Gastrocnemius medialis (tissue), 4 donors: ENCODE results near the gene GDI1.
A peak's percentile ranks its signal among the peaks of the same experiment; 100 is the strongest.

Experiments used
- POLR2A ChIP-seq, 2 donors: fragments of 450-650 bp; IDR thresholded peaks; one replicate each; pipeline ENCODE4 v1.6.1; 2017; ENCODE audit warnings: antibody characterized with exemption in 2 of 2, mild to moderate bottlenecking in 2 of 2, moderate library complexity in 2 of 2
- TF ChIP-seq, protein P1 (sequence below), 5 experiments: fragments of 450-650 bp in 3 of 5; fragments of 200-600 bp in 2 of 5; sonication (generic) in 2 of 5; IDR thresholded peaks in 4 of 5; conservative IDR thresholded peaks in 1 of 5; 1 replicate in 4 of 5; 2 replicates in 1 of 5; pipeline ENCODE4 v1.5.1; 2016 to 2019; ENCODE audit warnings: antibody characterized with exemption in 5 of 5, mild to moderate bottlenecking in 3 of 5, moderate library complexity in 3 of 5

DNA sequence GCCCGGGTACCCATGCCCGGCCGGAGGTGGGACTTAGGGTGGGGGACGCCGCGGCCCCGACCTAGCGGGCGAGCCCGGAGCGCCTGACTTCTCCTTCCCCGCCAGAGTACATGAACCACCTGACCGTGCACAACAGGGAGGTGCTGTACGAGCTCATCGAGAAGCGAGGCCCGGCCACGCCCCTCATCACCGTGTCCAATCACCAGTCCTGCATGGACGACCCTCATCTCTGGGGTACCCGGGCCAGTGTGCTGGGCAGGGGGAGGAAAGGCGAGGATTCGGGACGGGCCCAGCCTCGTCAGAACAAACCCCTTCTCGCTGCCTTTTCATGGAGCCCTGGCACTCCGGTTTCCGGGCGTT lies 25.0 kb upstream of the GDI1 start:
- TF ChIP-seq POLR2A (IDR thresholded peaks at IDR 0.05): peak in 1 of 2 donors; percentile 45
- TF ChIP-seq, protein P1, sequence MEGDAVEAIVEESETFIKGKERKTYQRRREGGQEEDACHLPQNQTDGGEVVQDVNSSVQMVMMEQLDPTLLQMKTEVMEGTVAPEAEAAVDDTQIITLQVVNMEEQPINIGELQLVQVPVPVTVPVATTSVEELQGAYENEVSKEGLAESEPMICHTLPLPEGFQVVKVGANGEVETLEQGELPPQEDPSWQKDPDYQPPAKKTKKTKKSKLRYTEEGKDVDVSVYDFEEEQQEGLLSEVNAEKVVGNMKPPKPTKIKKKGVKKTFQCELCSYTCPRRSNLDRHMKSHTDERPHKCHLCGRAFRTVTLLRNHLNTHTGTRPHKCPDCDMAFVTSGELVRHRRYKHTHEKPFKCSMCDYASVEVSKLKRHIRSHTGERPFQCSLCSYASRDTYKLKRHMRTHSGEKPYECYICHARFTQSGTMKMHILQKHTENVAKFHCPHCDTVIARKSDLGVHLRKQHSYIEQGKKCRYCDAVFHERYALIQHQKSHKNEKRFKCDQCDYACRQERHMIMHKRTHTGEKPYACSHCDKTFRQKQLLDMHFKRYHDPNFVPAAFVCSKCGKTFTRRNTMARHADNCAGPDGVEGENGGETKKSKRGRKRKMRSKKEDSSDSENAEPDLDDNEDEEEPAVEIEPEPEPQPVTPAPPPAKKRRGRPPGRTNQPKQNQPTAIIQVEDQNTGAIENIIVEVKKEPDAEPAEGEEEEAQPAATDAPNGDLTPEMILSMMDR (IDR thresholded peaks at IDR 0.05 in 4 of 5, conservative IDR thresholded peaks at IDR 0.05 in 1 of 5): no peak
